ENCODE measurements around the gene TNFRSF21. TPM values are rescaled to one million over a fixed set of nuclear protein-coding genes. Genes with fewer than 3 reads are reported as not detected.

TNFRSF21 gene
- total and polyA plus RNA-seq, 10 of the 15 experiments (the other 5 are each of a cell fraction or from before 2014, with no cell fraction given) = 0.09 to 1.0 (median 0.27) TPM

DNA sequence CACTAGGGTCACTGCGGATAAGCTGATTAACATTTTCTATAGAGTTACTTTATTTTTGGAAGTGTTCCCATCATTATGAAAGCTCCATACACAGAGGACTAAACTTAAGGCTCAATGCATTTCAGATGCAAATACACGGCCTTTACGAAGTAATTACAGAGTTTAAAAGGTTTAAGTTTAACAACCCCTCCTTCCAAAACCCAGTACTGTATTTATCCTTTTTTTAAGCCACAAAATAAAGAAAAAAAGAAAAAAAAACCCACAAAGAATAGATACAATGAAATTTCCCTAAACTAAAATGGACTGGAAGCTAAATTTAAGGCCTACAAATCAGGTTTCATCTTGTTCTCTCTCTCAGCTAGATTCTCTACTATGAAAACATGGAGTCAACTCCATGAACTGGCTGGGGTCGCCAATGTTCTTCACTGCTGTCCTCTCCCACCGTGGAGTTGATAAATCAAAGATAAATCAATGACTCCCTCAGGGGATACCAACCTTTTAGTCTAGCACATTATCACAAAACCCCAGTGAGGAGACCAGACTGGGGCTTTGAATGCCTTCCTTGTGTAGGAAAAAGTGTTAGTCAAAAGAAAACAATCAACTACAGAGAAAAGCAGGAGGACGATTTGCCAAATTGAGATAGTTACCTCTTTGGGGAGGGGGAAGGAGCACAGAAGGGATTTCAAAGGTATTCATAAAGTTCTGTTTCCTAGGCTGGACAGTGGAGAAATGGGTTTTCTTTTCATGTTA lies 52.5 kb downstream of the TNFRSF21 start:
- in situ Hi-C loops (cut with MboI) (no loop called here), intact Hi-C loops (cut with micrococcal nuclease; ENCODE audit: unreplicated experiment) (no loop called here)
- no peak for ATAC-seq
- Histone ChIP-seq H3K9ac (ENCODE audit: control insufficient read depth, insufficient read depth, low read length) (no peak overlapping the region), H3K4me3 (no peak overlapping the region), H3K79me2 (ENCODE audit: control insufficient read depth, insufficient read depth, low read length) (no peaks in the 10 kb centered on the region), H2AFZ (ENCODE audit: control insufficient read depth, low read depth, low read length) (no peak overlapping the region), H3K4me1 (ENCODE audit: control insufficient read depth, insufficient read depth, low read length) (no peaks in the 10 kb centered on the region), H3K9me3 (replicated peaks; ENCODE audit: control insufficient read depth, insufficient read depth, low read length) (no peaks in the 10 kb centered on the region), H4K20me1 (ENCODE audit: control insufficient read depth, insufficient read depth) (no peaks in the 10 kb centered on the region), H3K27ac (ENCODE audit: control insufficient read depth, insufficient read depth) (no peak overlapping the region), H3K36me3 (ENCODE audit: control insufficient read depth in 2 of 2, insufficient read depth in 2 of 2, low read length in 1 of 2) (no peaks in the 10 kb centered on the region), H3K4me2 (ENCODE audit: control insufficient read depth, insufficient read depth) (no peak overlapping the region), H3K27me3 (replicated peaks in 1 of 2; ENCODE audit: control insufficient read depth in 2 of 2, insufficient read depth in 2 of 2, low read length in 1 of 2) (no peaks in the 10 kb centered on the region; a peak in 1 of 4 replicates)
- SMC1A ChIA-PET (ENCODE audit: uncharacterized antibody, unreplicated experiment) = interaction anchor here (1.0 to 1.2 kb wide), 2 partner anchors 15 to 22 kb away, joined by 3 read pairs; no protein-coding TSS in a partner anchor
- RAD21 ChIA-PET (ENCODE audit: unreplicated experiment) = interaction anchor here (1.3 kb wide), 1 partner anchor 19 kb away, joined by 3 read pairs; no protein-coding TSS in a partner anchor
- 35% methylated on average over 6 of the region's 6 CpGs for WGBS (ENCODE audit: insufficient coverage, insufficient replicate concordance, low lambda C conversion rate, missing lambda C conversion rate)
- POLR2A ChIA-PET = no interaction called here
- no peak for DNase-seq (ENCODE audit: low read depth, low spot score)
- TF ChIP-seq HDAC6 (IDR thresholded peaks at IDR 0.05; ENCODE audit: unreplicated experiment) (no peak), BACH1 (IDR thresholded peaks at IDR 0.05; ENCODE audit: borderline replicate concordance) (no peak), BCL11A (IDR thresholded peaks at IDR 0.05; ENCODE audit: low read depth, low read length) (no peak), CTCF (IDR thresholded peaks at IDR 0.05 in 2 of 3, conservative IDR thresholded peaks at IDR 0.05 in 1 of 3; ENCODE audit: control insufficient read depth in 2 of 3, extremely low read depth in 1 of 3, insufficient read depth in 1 of 3, low read depth in 3 of 3, low read length in 3 of 3) (no peak), RFX5 (IDR thresholded peaks at IDR 0.05; ENCODE audit: low read depth, low read length) (no peak), STAT3 (IDR thresholded peaks at IDR 0.05; ENCODE audit: low read depth, low read length) (no peak), SRF (IDR thresholded peaks at IDR 0.05; ENCODE audit: low read depth in 2 of 2, low read length in 2 of 2) (no peak)
- TF ChIP-seq, protein P1, sequence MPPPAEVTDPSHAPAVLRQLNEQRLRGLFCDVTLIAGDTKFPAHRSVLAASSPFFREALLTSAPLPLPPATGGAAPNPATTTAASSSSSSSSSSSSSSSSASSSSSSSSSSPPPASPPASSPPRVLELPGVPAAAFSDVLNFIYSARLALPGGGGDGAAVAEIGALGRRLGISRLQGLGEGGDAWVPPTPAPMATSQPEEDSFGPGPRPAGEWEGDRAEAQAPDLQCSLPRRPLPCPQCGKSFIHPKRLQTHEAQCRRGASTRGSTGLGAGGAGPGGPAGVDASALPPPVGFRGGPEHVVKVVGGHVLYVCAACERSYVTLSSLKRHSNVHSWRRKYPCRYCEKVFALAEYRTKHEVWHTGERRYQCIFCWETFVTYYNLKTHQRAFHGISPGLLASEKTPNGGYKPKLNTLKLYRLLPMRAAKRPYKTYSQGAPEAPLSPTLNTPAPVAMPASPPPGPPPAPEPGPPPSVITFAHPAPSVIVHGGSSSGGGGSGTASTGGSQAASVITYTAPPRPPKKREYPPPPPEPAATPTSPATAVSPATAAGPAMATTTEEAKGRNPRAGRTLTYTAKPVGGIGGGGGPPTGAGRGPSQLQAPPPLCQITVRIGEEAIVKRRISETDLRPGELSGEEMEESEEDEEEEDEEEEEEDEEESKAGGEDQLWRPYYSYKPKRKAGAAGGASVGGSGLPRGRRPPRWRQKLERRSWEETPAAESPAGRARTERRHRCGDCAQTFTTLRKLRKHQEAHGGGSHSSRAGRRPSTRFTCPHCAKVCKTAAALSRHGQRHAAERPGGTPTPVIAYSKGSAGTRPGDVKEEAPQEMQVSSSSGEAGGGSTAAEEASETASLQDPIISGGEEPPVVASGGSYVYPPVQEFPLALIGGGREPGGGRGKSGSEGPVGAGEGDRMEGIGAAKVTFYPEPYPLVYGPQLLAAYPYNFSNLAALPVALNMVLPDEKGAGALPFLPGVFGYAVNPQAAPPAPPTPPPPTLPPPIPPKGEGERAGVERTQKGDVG (CRISPR knock-in tag; IDR thresholded peaks at IDR 0.05) = no peak
- CTCF ChIA-PET = interaction anchor here (1.2 kb wide), 1 partner anchor 183 kb away, joined by 3 read pairs; no protein-coding TSS in a partner anchor
- no TSS peak for BruUV-seq (replicated peaks)
- FAIRE-seq = no peak
